ENCODE measurements around the gene COL9A3. TPM values are rescaled to one million over a fixed set of nuclear protein-coding genes. Genes with fewer than 3 reads are reported as not detected.

The COL9A3 gene
- total RNA-seq, 1 experiment from 2014 or later = 150 TPM

DNA sequence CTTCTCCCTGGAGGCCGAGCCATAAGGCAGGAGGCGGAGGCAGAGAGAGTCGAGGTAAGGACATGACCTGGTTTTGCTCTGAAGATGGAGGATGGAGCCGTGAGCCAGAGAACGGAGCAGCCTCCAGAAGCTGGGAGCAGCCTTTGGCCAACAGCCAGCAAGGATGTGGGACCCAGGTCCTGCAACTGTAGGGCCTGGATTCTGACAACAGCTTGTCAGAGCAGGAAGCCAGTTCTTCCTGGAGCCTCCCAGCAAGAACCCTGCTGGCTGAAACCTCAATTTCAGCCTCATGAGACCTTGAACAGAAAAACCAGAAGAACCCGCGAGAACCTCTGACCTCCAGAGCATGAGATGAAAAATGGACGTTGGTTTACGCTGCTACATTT, 34.0 kb upstream of the COL9A3 start:
- Histone ChIP-seq H3K27ac (ENCODE audit: insufficient read length, low read depth, low read length) (no peak overlapping the region), H3K9me3 (ENCODE audit: control insufficient read depth, low read depth, low read length) (no peaks in the 10 kb centered on the region), H3T11ph (ENCODE audit: low read length) (no peak overlapping the region), H2BK20ac (ENCODE audit: low read depth, low read length, poor library complexity, severe bottlenecking) (no peak overlapping the region), H3K23ac (ENCODE audit: insufficient read length, low read depth, low read length) (no peak overlapping the region), H3K79me2 (ENCODE audit: insufficient read depth, low read length) (no peaks in the 10 kb centered on the region), H3K18ac (ENCODE audit: insufficient read length, low read depth, low read length) (no peak overlapping the region), H4K91ac (ENCODE audit: insufficient read length, low read depth, low read length) (no peak overlapping the region), H2BK5ac (ENCODE audit: insufficient read length, low read length) (no peak overlapping the region), H2BK15ac (ENCODE audit: low read depth, low read length) (no peak overlapping the region), H3K14ac (ENCODE audit: insufficient read depth, low read length) (no peak overlapping the region), H3K4me1 (ENCODE audit: insufficient read depth, low read length) (no peaks in the 10 kb centered on the region), H3K4me2 (ENCODE audit: insufficient read depth, insufficient read length, low read length) (no peak overlapping the region), H3K79me1 (ENCODE audit: insufficient read depth, low read depth, low read length, poor library complexity, severe bottlenecking) (no peaks in the 10 kb centered on the region), H2BK12ac (ENCODE audit: insufficient read length, low read depth, low read length) (no peak overlapping the region), H4K8ac (replicated peaks; ENCODE audit: insufficient read length, low read depth, low read length) (no peak overlapping the region), H4K20me1 (ENCODE audit: control insufficient read depth, insufficient read depth, insufficient read length) (no peaks in the 10 kb centered on the region), H2BK120ac (ENCODE audit: low read depth, low read length, poor library complexity, severe bottlenecking) (no peak overlapping the region), H3K4ac (ENCODE audit: low read depth, low read length) (no peak overlapping the region), H2AFZ (ENCODE audit: low read length) (no peak overlapping the region), H2AK5ac (ENCODE audit: insufficient read length, low read length) (no peak overlapping the region), H3K23me2 (ENCODE audit: insufficient read length, low read depth, low read length, poor library complexity, severe bottlenecking) (no peaks in the 10 kb centered on the region), H3K9ac (ENCODE audit: extremely low read depth, insufficient read length, low read length) (no peak overlapping the region), H3K56ac (ENCODE audit: insufficient read length, low read depth, low read length) (no peak overlapping the region), H3K27me3 (ENCODE audit: insufficient read depth, low read length) (no peaks in the 10 kb centered on the region), H4K5ac (ENCODE audit: insufficient read length, low read depth, low read length) (no peak overlapping the region)
- TF ChIP-seq, protein P1, sequence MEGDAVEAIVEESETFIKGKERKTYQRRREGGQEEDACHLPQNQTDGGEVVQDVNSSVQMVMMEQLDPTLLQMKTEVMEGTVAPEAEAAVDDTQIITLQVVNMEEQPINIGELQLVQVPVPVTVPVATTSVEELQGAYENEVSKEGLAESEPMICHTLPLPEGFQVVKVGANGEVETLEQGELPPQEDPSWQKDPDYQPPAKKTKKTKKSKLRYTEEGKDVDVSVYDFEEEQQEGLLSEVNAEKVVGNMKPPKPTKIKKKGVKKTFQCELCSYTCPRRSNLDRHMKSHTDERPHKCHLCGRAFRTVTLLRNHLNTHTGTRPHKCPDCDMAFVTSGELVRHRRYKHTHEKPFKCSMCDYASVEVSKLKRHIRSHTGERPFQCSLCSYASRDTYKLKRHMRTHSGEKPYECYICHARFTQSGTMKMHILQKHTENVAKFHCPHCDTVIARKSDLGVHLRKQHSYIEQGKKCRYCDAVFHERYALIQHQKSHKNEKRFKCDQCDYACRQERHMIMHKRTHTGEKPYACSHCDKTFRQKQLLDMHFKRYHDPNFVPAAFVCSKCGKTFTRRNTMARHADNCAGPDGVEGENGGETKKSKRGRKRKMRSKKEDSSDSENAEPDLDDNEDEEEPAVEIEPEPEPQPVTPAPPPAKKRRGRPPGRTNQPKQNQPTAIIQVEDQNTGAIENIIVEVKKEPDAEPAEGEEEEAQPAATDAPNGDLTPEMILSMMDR (conservative IDR thresholded peaks at IDR 0.05) = no peak
- DNase-seq = no peak
- Mint-ChIP-seq H3K4me1 (peaks cover 4 to 5% of the 10 kb centered on the region in 2 experiments), H3K27me3 (ENCODE audit: low read depth) (peaks cover 9% of the 10 kb centered on the region), H3K36me3 (ENCODE audit: insufficient read depth in 1 of 3, low read depth in 3 of 3) (no peaks in the 10 kb centered on the region), H3K9me3 (no peaks in the 10 kb centered on the region), H3K27ac (peak overlapping the region in 1 of 3 experiments; percentile 41; a peak in 2 of 7 replicates), H3K4me3 (no peak overlapping the region)
- WGBS (ENCODE audit: extremely low coverage, insufficient read length, low lambda C conversion rate) = no CpG with 5 or more reads among the region's 9 CpGs

All from H9 (cell line).